Measurements from ENCODE around the gene CTXND1.
A peak's percentile ranks its signal among the peaks of the same experiment; 100 is the strongest.

The CTXND1 gene

DNA sequence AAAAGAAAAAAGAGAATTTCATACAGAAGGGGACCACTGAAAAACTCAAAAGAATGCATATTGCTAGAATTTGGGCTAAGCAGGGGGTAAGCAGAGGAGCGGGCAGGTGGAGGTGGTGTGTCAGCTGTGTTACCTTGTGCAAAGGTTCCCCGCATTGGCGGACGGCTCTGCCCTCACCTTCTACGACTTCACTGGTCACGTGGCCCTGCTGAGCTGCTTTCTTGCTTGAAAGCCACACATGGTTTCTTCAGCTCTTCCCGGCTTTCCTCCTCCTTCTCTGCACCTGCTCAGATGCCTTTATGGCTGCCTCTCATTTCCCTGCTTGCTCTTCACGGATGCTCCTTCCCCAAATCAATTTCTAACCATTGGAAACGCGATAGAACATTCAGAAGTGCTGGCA lies 68.7 kb downstream of the CTXND1 start:
- Mint-ChIP-seq H3K36me3 (ENCODE audit: insufficient read depth) (peaks cover 2% of the 10 kb centered on the region), H3K9me3 (no peaks in the 10 kb centered on the region), H3K27me3 (no peaks in the 10 kb centered on the region), H3K27ac (ENCODE audit: low read depth) (no peak overlapping the region), H3K4me3 (no peak overlapping the region), H3K4me1 (no peaks in the 10 kb centered on the region)
- ATAC-seq (replicated peaks; ENCODE audit: extremely low read depth, poor library complexity, severe bottlenecking) (no peak), DNase-seq (ENCODE audit: low spot score in 2 of 2) (no peak)

- Mint-ChIP-seq H3K4me1 (no peaks in the 10 kb centered on the region), H3K27me3 (no peaks in the 10 kb centered on the region), H3K27ac (ENCODE audit: low read depth) (no peak overlapping the region), H3K9me3 (no peaks in the 10 kb centered on the region), H3K4me3 (no peak overlapping the region), H3K36me3 (ENCODE audit: insufficient read depth) (peaks cover 2% of the 10 kb centered on the region)
- ATAC-seq (replicated peaks; ENCODE audit: extremely low read depth, poor library complexity, severe bottlenecking) (no peak), DNase-seq (ENCODE audit: low spot score in 2 of 2) (no peak)
Measured at GRCh38 chr15:80182611-80183261, 69.3 kb downstream of the CTXND1 start.

DNA sequence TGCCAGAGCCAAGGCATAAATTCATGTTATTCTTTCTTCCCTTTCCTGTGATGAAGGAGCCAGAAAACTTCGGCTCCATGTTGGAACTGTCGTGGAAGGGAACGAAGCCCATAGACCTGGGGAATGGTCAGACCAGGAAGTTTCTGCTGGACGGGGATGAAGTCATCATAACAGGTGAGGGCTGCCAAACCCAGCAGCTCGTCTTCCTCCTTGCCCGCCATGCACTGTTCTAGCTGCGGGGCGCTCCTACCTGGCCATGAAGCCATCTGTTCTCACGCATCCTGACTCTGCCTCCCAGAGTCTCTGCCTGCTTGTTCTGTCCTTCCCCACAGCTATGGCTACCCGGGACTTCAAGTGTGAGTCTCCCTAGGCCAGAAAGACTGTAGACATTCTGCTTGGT lies 71.0 kb downstream of the CTXND1 start:
- H3K36me3 Mint-ChIP-seq (ENCODE audit: insufficient read depth), result no peaks in the 10 kb centered on the region
- ATAC-seq (replicated peaks; ENCODE audit: extremely low read depth, poor library complexity, severe bottlenecking) (no peak), DNase-seq (ENCODE audit: low spot score in 2 of 2) (no peak)
- no peaks in the 10 kb centered on the region for H3K9me3 Mint-ChIP-seq
- H3K27ac Mint-ChIP-seq (ENCODE audit: low read depth), result no peak overlapping the region
- H3K4me3 Mint-ChIP-seq, result no peak overlapping the region
- no peaks in the 10 kb centered on the region for H3K27me3 Mint-ChIP-seq
- no peaks in the 10 kb centered on the region for H3K4me1 Mint-ChIP-seq

DNA sequence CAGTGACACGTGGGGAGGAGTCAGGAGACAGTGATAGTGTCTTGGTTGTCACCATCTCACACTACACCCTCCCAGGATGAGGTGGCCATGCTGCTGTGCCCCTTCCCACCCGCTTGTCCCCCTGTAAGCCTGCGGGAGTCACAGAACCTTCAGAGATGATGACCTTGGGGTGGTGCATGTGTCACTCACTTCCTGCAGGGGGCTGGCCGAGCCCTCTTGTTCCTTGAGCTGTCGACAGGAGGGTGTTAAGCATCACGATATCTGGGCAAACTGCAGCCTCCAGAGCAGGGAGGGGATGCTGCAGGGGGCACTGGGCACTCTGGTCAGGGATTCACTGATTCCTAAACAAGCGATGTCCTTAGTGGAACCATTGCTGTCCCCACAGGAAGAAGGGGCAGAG lies 71.5 kb downstream of the CTXND1 start:
- ATAC-seq (replicated peaks; ENCODE audit: extremely low read depth, poor library complexity, severe bottlenecking), result no peak
- H3K9me3 Mint-ChIP-seq, result no peaks in the 10 kb centered on the region
- H3K27me3 Mint-ChIP-seq, result no peaks in the 10 kb centered on the region
- H3K4me1 Mint-ChIP-seq, result no peaks in the 10 kb centered on the region
- no peak overlapping the region for H3K27ac Mint-ChIP-seq (ENCODE audit: low read depth)
- no peaks in the 10 kb centered on the region for H3K36me3 Mint-ChIP-seq (ENCODE audit: insufficient read depth)
- no peak for DNase-seq (ENCODE audit: low spot score in 2 of 2)
- no peak overlapping the region for H3K4me3 Mint-ChIP-seq

DNA sequence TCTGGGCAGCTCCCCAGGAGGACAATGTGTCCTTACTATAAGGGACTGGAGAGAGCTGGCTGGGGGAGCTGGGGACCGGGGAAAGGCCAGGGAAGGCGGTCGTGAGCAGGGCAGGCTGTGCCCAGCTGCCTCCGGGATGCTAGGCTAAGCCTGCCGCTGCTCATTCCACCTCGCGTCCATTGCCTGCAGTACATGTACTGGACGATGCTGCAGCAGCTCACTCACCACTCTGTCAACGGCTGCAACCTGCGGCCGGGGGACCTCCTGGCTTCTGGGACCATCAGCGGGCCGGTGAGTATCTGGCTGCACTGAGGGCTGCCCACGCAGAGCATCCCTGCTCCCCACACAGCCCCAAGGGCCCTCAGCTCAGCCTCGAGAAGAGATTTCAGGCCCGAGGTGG lies 72.1 kb downstream of the CTXND1 start:
- no peak overlapping the region for H3K27ac Mint-ChIP-seq (ENCODE audit: low read depth)
- no peaks in the 10 kb centered on the region for H3K4me1 Mint-ChIP-seq
- H3K36me3 Mint-ChIP-seq (ENCODE audit: insufficient read depth), result no peaks in the 10 kb centered on the region
- H3K9me3 Mint-ChIP-seq, result no peaks in the 10 kb centered on the region
- DNase-seq (ENCODE audit: low spot score in 2 of 2) (no peak), ATAC-seq (replicated peaks; ENCODE audit: extremely low read depth, poor library complexity, severe bottlenecking) (no peak)
- no peaks in the 10 kb centered on the region for H3K27me3 Mint-ChIP-seq
- H3K4me3 Mint-ChIP-seq, result no peak overlapping the region

DNA sequence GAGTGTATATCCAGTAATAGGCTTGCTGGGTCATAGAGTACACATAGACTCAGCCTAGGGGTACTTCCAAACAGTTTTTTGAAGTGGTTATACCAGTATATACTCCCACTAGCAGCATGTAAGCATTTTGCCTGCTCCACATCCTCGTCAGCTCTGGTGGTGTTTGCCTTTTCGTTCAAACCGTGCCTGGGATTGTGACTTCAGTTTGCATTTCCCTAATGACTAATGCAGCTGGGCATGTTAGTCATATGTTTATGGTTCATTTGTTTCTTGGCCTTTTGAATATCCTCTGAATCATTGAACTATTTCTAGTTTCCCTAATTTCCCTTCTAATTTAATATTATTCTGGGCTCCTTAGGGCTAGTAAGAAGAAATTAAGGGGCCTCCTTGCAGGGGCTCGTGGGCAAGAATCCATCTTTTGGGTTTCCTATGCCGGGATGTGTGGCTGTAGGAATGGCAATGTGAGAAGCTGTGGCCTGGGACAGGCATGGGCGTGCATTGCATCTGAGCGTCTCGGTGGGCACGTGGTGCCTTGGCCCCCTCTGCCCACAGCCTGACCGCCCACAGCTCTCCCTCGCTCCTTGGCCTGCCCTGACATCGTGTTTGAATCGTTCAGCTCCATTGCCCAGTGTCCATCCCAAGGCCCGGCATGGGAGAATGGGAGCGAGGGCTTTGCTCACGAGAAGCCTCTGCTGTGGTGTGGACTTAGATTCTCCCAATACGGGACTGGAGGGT lies 72.8 kb downstream of the CTXND1 start:
- no peaks in the 10 kb centered on the region for H3K36me3 Mint-ChIP-seq (ENCODE audit: insufficient read depth)
- ATAC-seq (replicated peaks; ENCODE audit: extremely low read depth, poor library complexity, severe bottlenecking) (no peak), DNase-seq (ENCODE audit: low spot score in 2 of 2) (no peak)
- no peak overlapping the region for H3K4me3 Mint-ChIP-seq
- no peaks in the 10 kb centered on the region for H3K9me3 Mint-ChIP-seq
- H3K4me1 Mint-ChIP-seq, result no peaks in the 10 kb centered on the region
- no peak overlapping the region for H3K27ac Mint-ChIP-seq (ENCODE audit: low read depth)
- H3K27me3 Mint-ChIP-seq, result no peaks in the 10 kb centered on the region

DNA sequence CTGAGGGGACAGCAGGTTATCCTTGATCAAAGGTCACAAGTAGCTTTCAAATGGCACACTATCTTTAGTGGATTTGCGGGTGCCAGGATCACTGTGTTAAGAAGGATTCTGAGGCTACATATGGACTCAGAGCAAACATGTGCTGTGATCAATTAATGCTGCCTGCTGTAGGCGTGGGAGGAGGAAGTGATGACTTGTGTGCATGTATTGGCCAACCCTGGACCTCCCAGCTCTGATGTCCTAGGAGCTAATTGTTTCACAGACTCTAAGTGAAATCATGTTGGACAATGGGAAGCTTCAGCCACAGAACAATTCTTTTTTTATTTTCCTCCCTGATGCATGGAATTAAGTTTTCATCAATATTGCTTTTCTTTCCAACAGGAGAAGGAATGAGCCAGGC lies 74.9 kb downstream of the CTXND1 start:
- no peaks in the 10 kb centered on the region for H3K36me3 Mint-ChIP-seq (ENCODE audit: insufficient read depth)
- no peaks in the 10 kb centered on the region for H3K9me3 Mint-ChIP-seq
- no peak overlapping the region for H3K27ac Mint-ChIP-seq (ENCODE audit: low read depth)
- no peaks in the 10 kb centered on the region for H3K4me1 Mint-ChIP-seq
- H3K27me3 Mint-ChIP-seq, result no peaks in the 10 kb centered on the region
- no peak overlapping the region for H3K4me3 Mint-ChIP-seq
- ATAC-seq (replicated peaks; ENCODE audit: extremely low read depth, poor library complexity, severe bottlenecking) (no peak), DNase-seq (ENCODE audit: low spot score in 2 of 2) (no peak)

GRCh38 chr15:80176443-80176842 lies 75.6 kb downstream of the CTXND1 start:
- H3K9me3 Mint-ChIP-seq, result no peaks in the 10 kb centered on the region
- H3K4me1 Mint-ChIP-seq, result no peaks in the 10 kb centered on the region
- no peak overlapping the region for H3K4me3 Mint-ChIP-seq
- H3K27me3 Mint-ChIP-seq, result no peaks in the 10 kb centered on the region
- no peak overlapping the region for H3K27ac Mint-ChIP-seq (ENCODE audit: low read depth)
- ATAC-seq (replicated peaks; ENCODE audit: extremely low read depth, poor library complexity, severe bottlenecking) (no peak), DNase-seq (ENCODE audit: low spot score in 2 of 2) (no peak)
- H3K36me3 Mint-ChIP-seq (ENCODE audit: insufficient read depth), result no peaks in the 10 kb centered on the region

- Mint-ChIP-seq H3K27me3 (no peaks in the 10 kb centered on the region), H3K4me1 (no peaks in the 10 kb centered on the region), H3K36me3 (ENCODE audit: insufficient read depth) (no peaks in the 10 kb centered on the region), H3K27ac (ENCODE audit: low read depth) (no peak overlapping the region), H3K4me3 (no peak overlapping the region), H3K9me3 (no peaks in the 10 kb centered on the region)
- DNase-seq (ENCODE audit: low spot score in 2 of 2) (no peak), ATAC-seq (replicated peaks; ENCODE audit: extremely low read depth, poor library complexity, severe bottlenecking) (no peak)
Measured at GRCh38 chr15:80175436-80175835, 76.6 kb downstream of the CTXND1 start.

GRCh38 chr15:80174017-80174746 lies 77.8 kb downstream of the CTXND1 start:
- Mint-ChIP-seq H3K4me3 (no peak overlapping the region), H3K4me1 (no peaks in the 10 kb centered on the region), H3K9me3 (no peaks in the 10 kb centered on the region), H3K36me3 (ENCODE audit: insufficient read depth) (no peaks in the 10 kb centered on the region), H3K27me3 (no peaks in the 10 kb centered on the region), H3K27ac (ENCODE audit: low read depth) (peak overlapping the region; percentile 58)
- ATAC-seq (replicated peaks; ENCODE audit: extremely low read depth, poor library complexity, severe bottlenecking) (no peak), DNase-seq (ENCODE audit: low spot score in 2 of 2) (no peak)

DNA sequence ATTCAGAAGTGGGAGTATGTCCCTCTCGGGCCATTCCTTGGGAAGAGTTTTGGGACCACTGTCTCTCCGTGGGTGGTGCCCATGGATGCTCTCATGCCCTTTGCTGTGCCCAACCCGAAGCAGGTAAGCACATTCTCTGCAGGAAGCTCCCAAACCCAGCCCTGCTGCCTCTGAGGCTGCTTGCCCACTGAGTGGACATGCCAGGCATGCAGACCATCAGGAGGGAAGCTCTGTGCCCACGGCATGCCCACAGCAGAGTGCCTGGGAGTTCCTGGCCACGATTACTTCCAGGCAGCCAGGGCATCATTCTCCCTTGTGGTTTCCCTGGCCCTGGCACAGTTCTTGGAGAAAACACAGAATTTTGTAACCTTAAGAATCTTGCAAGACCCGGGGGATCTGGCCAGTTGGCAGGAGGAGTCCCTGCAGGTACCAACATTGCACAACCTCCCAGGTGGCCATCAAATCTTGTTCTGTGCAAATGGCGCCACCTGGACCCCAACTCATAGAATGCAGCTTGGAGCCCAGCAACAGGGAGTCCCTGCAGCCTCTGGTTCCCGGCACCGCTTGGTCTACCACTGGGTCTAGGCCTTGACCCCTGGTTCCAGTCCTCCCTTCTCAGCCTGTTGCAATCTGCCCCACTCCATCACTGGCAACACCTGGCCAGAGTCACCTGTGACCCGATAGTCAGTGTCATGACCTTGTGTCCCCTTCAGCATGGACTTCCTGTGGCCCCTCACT lies 78.8 kb downstream of the CTXND1 start:
- no peaks in the 10 kb centered on the region for H3K9me3 Mint-ChIP-seq
- no peaks in the 10 kb centered on the region for H3K36me3 Mint-ChIP-seq (ENCODE audit: insufficient read depth)
- H3K27me3 Mint-ChIP-seq, result no peaks in the 10 kb centered on the region
- H3K4me1 Mint-ChIP-seq, result no peaks in the 10 kb centered on the region
- DNase-seq (ENCODE audit: low spot score in 2 of 2), result peak; percentile 56 to 57
- peak; percentile 60 for ATAC-seq (replicated peaks; ENCODE audit: extremely low read depth, poor library complexity, severe bottlenecking)
- H3K4me3 Mint-ChIP-seq, result no peak overlapping the region
- H3K27ac Mint-ChIP-seq (ENCODE audit: low read depth), result no peak overlapping the region

DNA sequence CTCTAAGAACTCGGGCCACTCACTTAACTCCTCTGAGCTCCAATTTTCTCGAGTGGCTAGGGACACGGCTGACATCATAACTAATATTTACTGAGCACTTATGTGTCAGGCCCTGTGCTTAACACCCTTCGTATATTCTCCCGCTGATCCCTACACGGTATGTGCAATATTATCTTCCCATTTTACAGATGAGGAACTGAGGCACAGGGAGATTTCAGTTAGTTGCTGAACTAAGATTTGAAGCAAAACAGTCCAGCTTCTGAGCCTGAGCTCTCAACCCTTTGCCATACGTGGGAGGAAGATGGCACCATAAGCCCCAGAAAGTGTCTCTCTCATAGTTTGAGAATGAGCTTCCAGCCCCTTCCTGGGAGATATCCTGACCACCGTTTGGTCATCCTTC lies 79.6 kb downstream of the CTXND1 start:
- Mint-ChIP-seq H3K27me3 (no peaks in the 10 kb centered on the region), H3K9me3 (no peaks in the 10 kb centered on the region), H3K27ac (ENCODE audit: low read depth) (no peak overlapping the region), H3K4me3 (no peak overlapping the region), H3K4me1 (no peaks in the 10 kb centered on the region), H3K36me3 (ENCODE audit: insufficient read depth) (no peaks in the 10 kb centered on the region)
- DNase-seq (ENCODE audit: low spot score in 2 of 2), result no peak
- ATAC-seq (replicated peaks; ENCODE audit: extremely low read depth, poor library complexity, severe bottlenecking), result no peak
